Measurements from ENCODE around the gene ANKRD40. TPM values are rescaled to one million over a fixed set of nuclear protein-coding genes. Genes with fewer than 3 reads are reported as not detected.

ANKRD40 gene
- total and polyA plus RNA-seq, 9 of the 15 experiments (the other 6 are each of a cell fraction or from before 2014, with no cell fraction given) = 9.0 to 28.9 (median 27.7) TPM

DNA sequence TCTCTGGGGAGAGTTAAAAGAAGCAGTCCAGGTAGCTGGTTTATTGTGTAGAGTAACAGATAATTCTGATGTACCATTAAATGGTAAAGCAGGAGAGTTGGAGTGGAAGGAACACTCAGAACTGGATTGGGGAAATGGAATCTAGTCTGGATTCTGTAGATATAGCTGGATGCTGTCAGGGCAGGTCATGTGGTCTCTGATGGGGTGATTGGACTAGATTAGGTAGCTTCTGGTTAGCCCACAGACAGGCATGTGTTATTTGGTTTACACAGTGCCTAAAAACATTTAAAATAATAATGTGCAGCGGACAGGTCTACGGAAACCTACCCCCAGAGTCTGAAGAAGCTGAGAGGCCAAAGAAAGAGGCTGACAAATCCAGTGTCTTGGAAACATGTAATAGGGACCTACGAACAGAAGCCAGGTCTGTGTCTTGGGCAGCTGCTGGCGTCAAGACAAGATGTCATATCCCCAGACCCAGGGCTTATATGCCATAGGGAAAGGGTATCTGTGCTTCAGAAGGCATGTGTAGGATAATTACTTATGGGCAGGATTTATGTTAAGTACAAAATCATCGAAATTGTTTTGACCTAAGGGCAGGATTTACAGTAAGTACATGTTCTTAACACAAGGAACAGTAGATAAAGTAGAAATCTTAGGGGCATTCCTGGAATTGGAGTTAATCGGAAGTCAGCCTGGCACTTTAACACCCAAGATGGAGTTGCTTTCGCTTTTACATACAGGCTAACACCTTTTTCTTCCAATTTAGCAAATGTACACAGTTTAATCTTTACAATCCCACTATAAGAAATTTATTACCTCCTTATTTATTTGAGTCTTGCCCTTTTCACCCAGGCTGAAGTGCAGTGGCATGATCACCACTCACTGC lies 24.1 kb upstream of the ANKRD40 start (continued):
- TF ChIP-seq ZFP36 (IDR thresholded peaks at IDR 0.05; ENCODE audit: low read depth, low read length, partially characterized antibody) = no peak
- TF ChIP-seq TEAD4 (IDR thresholded peaks at IDR 0.05; ENCODE audit: low read length) = peak; percentile 19; the same call in 1 of the 2 replicates
- TF ChIP-seq TEAD4 (CRISPR knock-in tag; IDR thresholded peaks at IDR 0.05; ENCODE audit: borderline replicate concordance) = no peak
- no peak for TF ChIP-seq NUFIP1 (IDR thresholded peaks at IDR 0.05; ENCODE audit: partially characterized antibody)
- 0 out of 2 replicates have a peak, but pooled peaks have one; percentile 11 for TF ChIP-seq ZNF766 (CRISPR knock-in tag; conservative IDR thresholded peaks at IDR 0.05)
- TF ChIP-seq, protein P1, sequence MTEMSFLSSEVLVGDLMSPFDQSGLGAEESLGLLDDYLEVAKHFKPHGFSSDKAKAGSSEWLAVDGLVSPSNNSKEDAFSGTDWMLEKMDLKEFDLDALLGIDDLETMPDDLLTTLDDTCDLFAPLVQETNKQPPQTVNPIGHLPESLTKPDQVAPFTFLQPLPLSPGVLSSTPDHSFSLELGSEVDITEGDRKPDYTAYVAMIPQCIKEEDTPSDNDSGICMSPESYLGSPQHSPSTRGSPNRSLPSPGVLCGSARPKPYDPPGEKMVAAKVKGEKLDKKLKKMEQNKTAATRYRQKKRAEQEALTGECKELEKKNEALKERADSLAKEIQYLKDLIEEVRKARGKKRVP (CRISPR knock-in tag; IDR thresholded peaks at IDR 0.05) = no peak
- TF ChIP-seq, protein P2, sequence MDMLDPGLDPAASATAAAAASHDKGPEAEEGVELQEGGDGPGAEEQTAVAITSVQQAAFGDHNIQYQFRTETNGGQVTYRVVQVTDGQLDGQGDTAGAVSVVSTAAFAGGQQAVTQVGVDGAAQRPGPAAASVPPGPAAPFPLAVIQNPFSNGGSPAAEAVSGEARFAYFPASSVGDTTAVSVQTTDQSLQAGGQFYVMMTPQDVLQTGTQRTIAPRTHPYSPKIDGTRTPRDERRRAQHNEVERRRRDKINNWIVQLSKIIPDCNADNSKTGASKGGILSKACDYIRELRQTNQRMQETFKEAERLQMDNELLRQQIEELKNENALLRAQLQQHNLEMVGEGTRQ (CRISPR knock-in tag; IDR thresholded peaks at IDR 0.05) = peak; percentile 26
- TF ChIP-seq DNMT1 (IDR thresholded peaks at IDR 0.05) = no peak
- TF ChIP-seq DDX20 (tag; IDR thresholded peaks at IDR 0.05; ENCODE audit: low read depth) = 0 out of 2 replicates have a peak, but pooled peaks have one; percentile 46
- TF ChIP-seq, protein P3, sequence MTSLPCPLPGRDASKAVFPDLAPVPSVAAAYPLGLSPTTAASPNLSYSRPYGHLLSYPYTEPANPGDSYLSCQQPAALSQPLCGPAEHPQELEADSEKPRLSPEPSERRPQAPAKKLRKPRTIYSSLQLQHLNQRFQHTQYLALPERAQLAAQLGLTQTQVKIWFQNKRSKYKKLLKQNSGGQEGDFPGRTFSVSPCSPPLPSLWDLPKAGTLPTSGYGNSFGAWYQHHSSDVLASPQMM (CRISPR knock-in tag; IDR thresholded peaks at IDR 0.05) = no peak
- TF ChIP-seq GTF2F1 (IDR thresholded peaks at IDR 0.05; ENCODE audit: low read depth, low read length) = no peak
- TF ChIP-seq CBFA2T3 (IDR thresholded peaks at IDR 0.05) = peak; percentile 38; the same call in 1 of the 2 replicates
- TF ChIP-seq PTRF (tag; IDR thresholded peaks at IDR 0.05) = peak; percentile 71
- no peak for TF ChIP-seq ARNT (IDR thresholded peaks at IDR 0.05)
- no peak for TF ChIP-seq ZNF23 (CRISPR knock-in tag; IDR thresholded peaks at IDR 0.05)
- TF ChIP-seq, protein P4, sequence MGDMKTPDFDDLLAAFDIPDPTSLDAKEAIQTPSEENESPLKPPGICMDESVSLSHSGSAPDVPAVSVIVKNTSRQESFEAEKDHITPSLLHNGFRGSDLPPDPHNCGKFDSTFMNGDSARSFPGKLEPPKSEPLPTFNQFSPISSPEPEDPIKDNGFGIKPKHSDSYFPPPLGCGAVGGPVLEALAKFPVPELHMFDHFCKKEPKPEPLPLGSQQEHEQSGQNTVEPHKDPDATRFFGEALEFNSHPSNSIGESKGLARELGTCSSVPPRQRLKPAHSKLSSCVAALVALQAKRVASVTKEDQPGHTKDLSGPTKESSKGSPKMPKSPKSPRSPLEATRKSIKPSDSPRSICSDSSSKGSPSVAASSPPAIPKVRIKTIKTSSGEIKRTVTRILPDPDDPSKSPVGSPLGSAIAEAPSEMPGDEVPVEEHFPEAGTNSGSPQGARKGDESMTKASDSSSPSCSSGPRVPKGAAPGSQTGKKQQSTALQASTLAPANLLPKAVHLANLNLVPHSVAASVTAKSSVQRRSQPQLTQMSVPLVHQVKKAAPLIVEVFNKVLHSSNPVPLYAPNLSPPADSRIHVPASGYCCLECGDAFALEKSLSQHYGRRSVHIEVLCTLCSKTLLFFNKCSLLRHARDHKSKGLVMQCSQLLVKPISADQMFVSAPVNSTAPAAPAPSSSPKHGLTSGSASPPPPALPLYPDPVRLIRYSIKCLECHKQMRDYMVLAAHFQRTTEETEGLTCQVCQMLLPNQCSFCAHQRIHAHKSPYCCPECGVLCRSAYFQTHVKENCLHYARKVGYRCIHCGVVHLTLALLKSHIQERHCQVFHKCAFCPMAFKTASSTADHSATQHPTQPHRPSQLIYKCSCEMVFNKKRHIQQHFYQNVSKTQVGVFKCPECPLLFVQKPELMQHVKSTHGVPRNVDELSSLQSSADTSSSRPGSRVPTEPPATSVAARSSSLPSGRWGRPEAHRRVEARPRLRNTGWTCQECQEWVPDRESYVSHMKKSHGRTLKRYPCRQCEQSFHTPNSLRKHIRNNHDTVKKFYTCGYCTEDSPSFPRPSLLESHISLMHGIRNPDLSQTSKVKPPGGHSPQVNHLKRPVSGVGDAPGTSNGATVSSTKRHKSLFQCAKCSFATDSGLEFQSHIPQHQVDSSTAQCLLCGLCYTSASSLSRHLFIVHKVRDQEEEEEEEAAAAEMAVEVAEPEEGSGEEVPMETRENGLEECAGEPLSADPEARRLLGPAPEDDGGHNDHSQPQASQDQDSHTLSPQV (IDR thresholded peaks at IDR 0.05) = peak; percentile 58; the same call in 1 of the 2 replicates
- 0 out of 2 replicates have a peak, but pooled peaks have one; percentile 17 for TF ChIP-seq GABPB1 (CRISPR knock-in tag; IDR thresholded peaks at IDR 0.05)
- TF ChIP-seq, protein P5, sequence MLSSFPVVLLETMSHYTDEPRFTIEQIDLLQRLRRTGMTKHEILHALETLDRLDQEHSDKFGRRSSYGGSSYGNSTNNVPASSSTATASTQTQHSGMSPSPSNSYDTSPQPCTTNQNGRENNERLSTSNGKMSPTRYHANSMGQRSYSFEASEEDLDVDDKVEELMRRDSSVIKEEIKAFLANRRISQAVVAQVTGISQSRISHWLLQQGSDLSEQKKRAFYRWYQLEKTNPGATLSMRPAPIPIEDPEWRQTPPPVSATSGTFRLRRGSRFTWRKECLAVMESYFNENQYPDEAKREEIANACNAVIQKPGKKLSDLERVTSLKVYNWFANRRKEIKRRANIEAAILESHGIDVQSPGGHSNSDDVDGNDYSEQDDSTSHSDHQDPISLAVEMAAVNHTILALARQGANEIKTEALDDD (IDR thresholded peaks at IDR 0.05) = peak; percentile 70
- TF ChIP-seq SMAD4 (CRISPR knock-in tag; conservative IDR thresholded peaks at IDR 0.05) = no peak
- peak; percentile 26; the same call in 1 of the 2 replicates for TF ChIP-seq RAD51 (IDR thresholded peaks at IDR 0.05; ENCODE audit: borderline replicate concordance, low read depth)
- no peak for TF ChIP-seq RBM15 (IDR thresholded peaks at IDR 0.05; ENCODE audit: insufficient read depth, low read length)
